Esophagus squamous epithelium (tissue), 4 donors: Measurements from ENCODE around the gene CSMD2.

Experiments used
- POLR2A ChIP-seq, 4 donors: fragments of 450-650 bp; IDR thresholded peaks; one replicate each; pipeline ENCODE4 v1.6.1; 2017; ENCODE audit warnings: antibody characterized with exemption in 4 of 4, mild to moderate bottlenecking in 4 of 4, moderate library complexity in 3 of 4
- TF ChIP-seq, protein P1 (sequence below), 6 experiments: fragments of 450-650 bp in 4 of 6; fragments of 200-600 bp in 2 of 6; sonication (generic) in 2 of 6; IDR thresholded peaks; one replicate each; pipeline ENCODE4 v1.5.1; 2016 to 2019; ENCODE audit warnings: antibody characterized with exemption in 6 of 6, mild to moderate bottlenecking in 4 of 6, moderate library complexity in 4 of 6

DNA sequence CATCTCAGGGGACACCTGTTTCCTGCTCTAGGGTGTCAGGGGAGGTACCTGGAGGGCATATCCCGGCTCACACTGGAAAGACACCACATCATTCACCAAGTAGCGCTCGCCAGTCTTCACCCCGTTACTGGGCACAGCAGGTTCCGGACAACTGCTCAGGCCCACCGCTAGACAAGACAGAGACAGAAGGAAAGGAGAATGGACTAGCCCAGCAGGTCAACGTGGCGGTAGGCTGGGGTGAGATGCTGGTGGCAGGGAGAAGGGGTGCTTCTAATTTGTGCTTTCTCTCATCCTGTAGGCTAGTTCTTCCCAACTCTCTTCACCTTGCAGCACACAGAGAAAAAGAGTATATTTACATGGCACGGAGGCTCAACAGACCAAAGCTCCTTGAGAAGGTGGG lies 547.6 kb downstream of the CSMD2 start:
- TF ChIP-seq, protein P1, sequence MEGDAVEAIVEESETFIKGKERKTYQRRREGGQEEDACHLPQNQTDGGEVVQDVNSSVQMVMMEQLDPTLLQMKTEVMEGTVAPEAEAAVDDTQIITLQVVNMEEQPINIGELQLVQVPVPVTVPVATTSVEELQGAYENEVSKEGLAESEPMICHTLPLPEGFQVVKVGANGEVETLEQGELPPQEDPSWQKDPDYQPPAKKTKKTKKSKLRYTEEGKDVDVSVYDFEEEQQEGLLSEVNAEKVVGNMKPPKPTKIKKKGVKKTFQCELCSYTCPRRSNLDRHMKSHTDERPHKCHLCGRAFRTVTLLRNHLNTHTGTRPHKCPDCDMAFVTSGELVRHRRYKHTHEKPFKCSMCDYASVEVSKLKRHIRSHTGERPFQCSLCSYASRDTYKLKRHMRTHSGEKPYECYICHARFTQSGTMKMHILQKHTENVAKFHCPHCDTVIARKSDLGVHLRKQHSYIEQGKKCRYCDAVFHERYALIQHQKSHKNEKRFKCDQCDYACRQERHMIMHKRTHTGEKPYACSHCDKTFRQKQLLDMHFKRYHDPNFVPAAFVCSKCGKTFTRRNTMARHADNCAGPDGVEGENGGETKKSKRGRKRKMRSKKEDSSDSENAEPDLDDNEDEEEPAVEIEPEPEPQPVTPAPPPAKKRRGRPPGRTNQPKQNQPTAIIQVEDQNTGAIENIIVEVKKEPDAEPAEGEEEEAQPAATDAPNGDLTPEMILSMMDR (IDR thresholded peaks at IDR 0.05) = no peak
- TF ChIP-seq POLR2A (IDR thresholded peaks at IDR 0.05) = no peak
